Peyer's patch (tissue), 4 donors: ENCODE measurements around the gene PM20D1.

Experiments
- POLR2A ChIP-seq, 2 donors: fragments of 450-650 bp; IDR thresholded peaks; one replicate each; pipeline ENCODE4 v1.5.1; 2017; ENCODE audit warnings: antibody characterized with exemption in 2 of 2, mild to moderate bottlenecking in 2 of 2, moderate library complexity in 2 of 2
- TF ChIP-seq, protein P1 (sequence below), 6 experiments: fragments of 450-650 bp in 4 of 6; fragments of 200-600 bp in 2 of 6; sonication (generic) in 1 of 6; IDR thresholded peaks; one replicate each; pipeline ENCODE4 v1.5.1; 2017 to 2019; ENCODE audit warnings: antibody characterized with exemption in 6 of 6, mild to moderate bottlenecking in 3 of 6, moderate library complexity in 1 of 6

- TF ChIP-seq, protein P1, sequence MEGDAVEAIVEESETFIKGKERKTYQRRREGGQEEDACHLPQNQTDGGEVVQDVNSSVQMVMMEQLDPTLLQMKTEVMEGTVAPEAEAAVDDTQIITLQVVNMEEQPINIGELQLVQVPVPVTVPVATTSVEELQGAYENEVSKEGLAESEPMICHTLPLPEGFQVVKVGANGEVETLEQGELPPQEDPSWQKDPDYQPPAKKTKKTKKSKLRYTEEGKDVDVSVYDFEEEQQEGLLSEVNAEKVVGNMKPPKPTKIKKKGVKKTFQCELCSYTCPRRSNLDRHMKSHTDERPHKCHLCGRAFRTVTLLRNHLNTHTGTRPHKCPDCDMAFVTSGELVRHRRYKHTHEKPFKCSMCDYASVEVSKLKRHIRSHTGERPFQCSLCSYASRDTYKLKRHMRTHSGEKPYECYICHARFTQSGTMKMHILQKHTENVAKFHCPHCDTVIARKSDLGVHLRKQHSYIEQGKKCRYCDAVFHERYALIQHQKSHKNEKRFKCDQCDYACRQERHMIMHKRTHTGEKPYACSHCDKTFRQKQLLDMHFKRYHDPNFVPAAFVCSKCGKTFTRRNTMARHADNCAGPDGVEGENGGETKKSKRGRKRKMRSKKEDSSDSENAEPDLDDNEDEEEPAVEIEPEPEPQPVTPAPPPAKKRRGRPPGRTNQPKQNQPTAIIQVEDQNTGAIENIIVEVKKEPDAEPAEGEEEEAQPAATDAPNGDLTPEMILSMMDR (IDR thresholded peaks at IDR 0.05): no peak
- TF ChIP-seq POLR2A (IDR thresholded peaks at IDR 0.05): no peak
Observed at GRCh38 chr1:205861540-205861939, 11.6 kb upstream of the PM20D1 start.
